ENCODE measurements around the gene IFNG.

The IFNG gene

GRCh38 chr12:68113644-68114043 is 45.9 kb downstream of the IFNG start:
- no peak for ATAC-seq
- TF ChIP-seq TOX (CRISPR knock-in tag; IDR thresholded peaks at IDR 0.05; ENCODE audit: borderline replicate concordance): no peak
- TF ChIP-seq SNAI2 (CRISPR knock-in tag; IDR thresholded peaks at IDR 0.05): no peak
- TF ChIP-seq ARNTL (CRISPR knock-in tag; IDR thresholded peaks at IDR 0.05; ENCODE audit: borderline replicate concordance, low read depth): no peak
- no peak for TF ChIP-seq PPARA (CRISPR knock-in tag; IDR thresholded peaks at IDR 0.05; ENCODE audit: borderline replicate concordance)
- TF ChIP-seq ZFP3 (CRISPR knock-in tag; IDR thresholded peaks at IDR 0.05): no peak
- TF ChIP-seq OSR1 (CRISPR knock-in tag; IDR thresholded peaks at IDR 0.05): no peak
- TF ChIP-seq ZNF565 (CRISPR knock-in tag; conservative IDR thresholded peaks at IDR 0.05; ENCODE audit: low read depth): no peak
- TF ChIP-seq GLIS3 (CRISPR knock-in tag; IDR thresholded peaks at IDR 0.05): no peak
- TF ChIP-seq TCF4 (CRISPR knock-in tag; IDR thresholded peaks at IDR 0.05; ENCODE audit: borderline replicate concordance): no peak

GRCh38 chr12:68111995-68112394 is 47.5 kb downstream of the IFNG start:
- TF ChIP-seq ZFP30 (CRISPR knock-in tag; IDR thresholded peaks at IDR 0.05) (no peak), ISL1 (CRISPR knock-in tag; IDR thresholded peaks at IDR 0.05) (no peak), CREB5 (CRISPR knock-in tag; IDR thresholded peaks at IDR 0.05; ENCODE audit: low read depth) (no peak), TOX (CRISPR knock-in tag; IDR thresholded peaks at IDR 0.05; ENCODE audit: borderline replicate concordance) (no peak), ESRRG (CRISPR knock-in tag; IDR thresholded peaks at IDR 0.05) (no peak), ZC3H10 (CRISPR knock-in tag; IDR thresholded peaks at IDR 0.05) (no peak), POU6F1 (CRISPR knock-in tag; IDR thresholded peaks at IDR 0.05; ENCODE audit: borderline replicate concordance, low read depth) (no peak), TCF4 (CRISPR knock-in tag; IDR thresholded peaks at IDR 0.05; ENCODE audit: borderline replicate concordance) (no peak)
- TF ChIP-seq, protein P1, sequence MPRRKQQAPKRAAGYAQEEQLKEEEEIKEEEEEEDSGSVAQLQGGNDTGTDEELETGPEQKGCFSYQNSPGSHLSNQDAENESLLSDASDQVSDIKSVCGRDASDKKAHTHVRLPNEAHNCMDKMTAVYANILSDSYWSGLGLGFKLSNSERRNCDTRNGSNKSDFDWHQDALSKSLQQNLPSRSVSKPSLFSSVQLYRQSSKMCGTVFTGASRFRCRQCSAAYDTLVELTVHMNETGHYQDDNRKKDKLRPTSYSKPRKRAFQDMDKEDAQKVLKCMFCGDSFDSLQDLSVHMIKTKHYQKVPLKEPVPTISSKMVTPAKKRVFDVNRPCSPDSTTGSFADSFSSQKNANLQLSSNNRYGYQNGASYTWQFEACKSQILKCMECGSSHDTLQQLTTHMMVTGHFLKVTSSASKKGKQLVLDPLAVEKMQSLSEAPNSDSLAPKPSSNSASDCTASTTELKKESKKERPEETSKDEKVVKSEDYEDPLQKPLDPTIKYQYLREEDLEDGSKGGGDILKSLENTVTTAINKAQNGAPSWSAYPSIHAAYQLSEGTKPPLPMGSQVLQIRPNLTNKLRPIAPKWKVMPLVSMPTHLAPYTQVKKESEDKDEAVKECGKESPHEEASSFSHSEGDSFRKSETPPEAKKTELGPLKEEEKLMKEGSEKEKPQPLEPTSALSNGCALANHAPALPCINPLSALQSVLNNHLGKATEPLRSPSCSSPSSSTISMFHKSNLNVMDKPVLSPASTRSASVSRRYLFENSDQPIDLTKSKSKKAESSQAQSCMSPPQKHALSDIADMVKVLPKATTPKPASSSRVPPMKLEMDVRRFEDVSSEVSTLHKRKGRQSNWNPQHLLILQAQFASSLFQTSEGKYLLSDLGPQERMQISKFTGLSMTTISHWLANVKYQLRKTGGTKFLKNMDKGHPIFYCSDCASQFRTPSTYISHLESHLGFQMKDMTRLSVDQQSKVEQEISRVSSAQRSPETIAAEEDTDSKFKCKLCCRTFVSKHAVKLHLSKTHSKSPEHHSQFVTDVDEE (CRISPR knock-in tag; IDR thresholded peaks at IDR 0.05): no peak
- no peak for ATAC-seq

- ATAC-seq: no peak
- TF ChIP-seq BACH2 (CRISPR knock-in tag; IDR thresholded peaks at IDR 0.05; ENCODE audit: borderline replicate concordance) (no peak), POU6F1 (CRISPR knock-in tag; IDR thresholded peaks at IDR 0.05; ENCODE audit: borderline replicate concordance, low read depth) (no peak), TCF4 (CRISPR knock-in tag; IDR thresholded peaks at IDR 0.05; ENCODE audit: borderline replicate concordance) (no peak), GLIS3 (CRISPR knock-in tag; IDR thresholded peaks at IDR 0.05) (no peak), RARB (CRISPR knock-in tag; IDR thresholded peaks at IDR 0.05) (no peak), ZC3H10 (CRISPR knock-in tag; IDR thresholded peaks at IDR 0.05) (no peak)
Observed at GRCh38 chr12:68109444-68110217, 49.9 kb downstream of the IFNG start.

DNA sequence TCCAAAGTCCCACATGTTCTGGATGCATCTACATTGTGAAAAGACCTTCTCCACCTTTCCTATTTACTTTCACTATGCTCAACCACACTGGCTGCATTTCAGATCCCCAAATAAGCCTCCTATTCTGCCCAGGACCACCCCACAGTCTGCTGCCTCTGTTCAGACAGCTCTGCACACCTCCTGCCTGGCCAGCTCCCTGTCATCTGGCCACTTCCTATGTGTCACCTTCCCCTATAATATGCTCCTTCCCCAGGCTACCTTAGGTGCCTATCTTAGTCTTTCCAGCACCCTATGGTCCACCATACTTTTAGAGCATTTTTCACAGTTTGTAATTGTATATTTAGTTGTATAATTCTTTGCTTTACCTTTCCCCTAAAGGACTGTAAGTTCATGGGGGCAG is 50.5 kb downstream of the IFNG start:
- no peak for TF ChIP-seq BACH2 (CRISPR knock-in tag; IDR thresholded peaks at IDR 0.05; ENCODE audit: borderline replicate concordance)
- TF ChIP-seq ZFP3 (CRISPR knock-in tag; IDR thresholded peaks at IDR 0.05): no peak
- TF ChIP-seq ESRRG (CRISPR knock-in tag; IDR thresholded peaks at IDR 0.05): no peak
- TF ChIP-seq ARNTL (CRISPR knock-in tag; IDR thresholded peaks at IDR 0.05; ENCODE audit: borderline replicate concordance, low read depth): no peak
- no peak for TF ChIP-seq ZC3H10 (CRISPR knock-in tag; IDR thresholded peaks at IDR 0.05)
- no peak for TF ChIP-seq OSR1 (CRISPR knock-in tag; IDR thresholded peaks at IDR 0.05)
- no peak for TF ChIP-seq ISL1 (CRISPR knock-in tag; IDR thresholded peaks at IDR 0.05)
- no peak for ATAC-seq

Data from SK-N-SH treated with all-trans-retinoic acid at 6 μM for 48 hours (cell line).